Testis (tissue), 3 donors: ENCODE measurements around the gene KIF26B. TPM values are rescaled to one million over a fixed set of nuclear protein-coding genes. Genes with fewer than 3 reads are reported as not detected.

Experiments used
- DNase-seq: peaks from one replicate; pipeline ENCODE4 v3.0.0-alpha.2; 2019
- H3K27ac ChIP-seq, 2 donors: fragments of 200-600 bp; sonication (generic); one replicate each; pipeline ENCODE4 v1.5.1; 2019
- H3K27me3 ChIP-seq: fragments of 200-600 bp; sonication (generic); one replicate; pipeline ENCODE4 v1.5.1; 2019
- H3K36me3 ChIP-seq: fragments of 200-600 bp; sonication (generic); one replicate; pipeline ENCODE4 v1.5.1; 2017; ENCODE audit warnings: low read depth; ENCODE audit errors: missing control alignments
- H3K4me1 ChIP-seq: fragments of 200-600 bp; sonication (generic); one replicate; pipeline ENCODE4 v1.5.1; 2019
- H3K4me3 ChIP-seq, 2 donors: fragments of 200-600 bp; sonication (generic); one replicate each; pipeline ENCODE4 v1.5.1; 2017 to 2019
- H3K9me3 ChIP-seq: fragments of 200-600 bp; sonication (generic); one replicate; pipeline ENCODE4 v1.5.1; 2017
- POLR2A ChIP-seq: fragments of 450-650 bp; IDR thresholded peaks from one replicate; pipeline ENCODE4 v1.6.1; 2017; ENCODE audit warnings: antibody characterized with exemption, mild to moderate bottlenecking, moderate library complexity
- WGBS, 2 donors: methylation state at CpG; one replicate each; pipeline ENCODE4 v1.1.5; 2018; 5-methylcytosine and 5-hydroxymethylcytosine counted together
- intact Hi-C: fragments of 100-400 bp; cut with DNase I; formaldehyde crosslinking; loops from one replicate; pipeline ENCODE4 v1.15.1; 2023; ENCODE audit warnings: low total_unique reads
- polyA plus RNA-seq: library from polyadenylated mRNA; stranded (reverse); fragments of 350-450 nt; fragmentation: Illumina TruSeq; extraction: RNeasy Lipid Tissue Mini Kit (QIAGEN cat#74804); gene quantifications from one replicate; pipeline ENCODE4 v1.2.3, GENCODE V29; 2014; ENCODE audit warnings: low read depth, low replicate concordance; ENCODE audit not compliant: insufficient read depth
- total RNA-seq, 2 donors: library from RNA; depleted of rRNA; stranded (reverse); fragments of >200 nt; gene quantifications; one replicate each; pipeline ENCODE4 v1.2.3, GENCODE V29; 2016
- TF ChIP-seq, protein P1 (sequence below), 3 experiments: fragments of 450-650 bp in 2 of 3; fragments of 200-600 bp in 1 of 3; sonication (generic) in 1 of 3; IDR thresholded peaks; one replicate each; pipeline ENCODE4 v1.5.1; 2016 to 2019; ENCODE audit warnings: antibody characterized with exemption in 3 of 3, mild to moderate bottlenecking in 2 of 3, moderate library complexity in 1 of 3

Gene KIF26B
- total and polyA plus RNA-seq, 3 donors from 2014 or later: 3.0 to 4.8 (median 3.1) TPM

DNA sequence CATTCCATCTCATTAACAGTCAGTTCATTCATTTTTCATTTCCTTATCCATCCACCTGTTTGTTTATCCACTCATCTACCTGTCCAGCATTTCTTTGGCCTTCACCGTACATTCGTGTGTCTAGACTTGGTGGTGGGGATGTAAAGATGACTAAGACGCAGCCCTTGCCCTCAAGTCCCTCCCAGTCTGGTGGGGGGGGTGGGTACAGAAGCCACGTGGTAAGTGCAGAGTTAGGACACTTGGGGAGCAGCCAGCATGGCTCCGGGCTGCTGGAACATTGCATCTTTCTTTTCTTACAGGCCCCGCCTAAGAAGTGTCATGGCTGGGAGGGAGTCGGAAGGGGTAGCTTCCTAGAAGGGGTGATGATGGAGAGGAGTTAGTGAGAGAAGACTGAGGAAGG, 17.2 kb downstream of the KIF26B start:
- WGBS, 2 donors: 65 to 66% methylated on average over 7 of the region's 7 CpGs
- no peak overlapping the region for H3K27ac ChIP-seq
- H3K4me1 ChIP-seq: no peaks in the 10 kb centered on the region

DNA sequence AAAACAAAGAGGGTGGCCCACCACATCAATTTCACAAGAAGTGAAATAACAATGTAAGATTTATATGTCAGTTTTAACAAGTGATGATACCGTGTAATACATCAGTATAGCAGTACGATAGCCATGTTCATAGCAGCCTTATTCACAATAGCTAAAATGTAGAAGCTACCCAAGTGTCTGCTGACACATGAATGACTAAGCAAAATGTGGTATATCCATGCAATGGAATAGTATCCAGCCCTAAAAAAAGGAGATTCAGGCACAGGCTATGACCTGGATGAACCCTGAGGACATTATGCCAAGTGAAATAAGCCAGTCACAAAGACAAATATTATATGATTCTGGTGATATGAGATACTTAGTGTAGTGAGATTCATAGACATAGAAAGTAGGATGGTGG, 18.0 kb downstream of the KIF26B start:
- H3K4me1 ChIP-seq: no peaks in the 10 kb centered on the region
- no peak overlapping the region for H3K27ac ChIP-seq
- no peak overlapping the region for H3K4me3 ChIP-seq
- WGBS, 2 donors: 97 to 99% methylated on average over 2 of the region's 2 CpGs
- no peak for TF ChIP-seq POLR2A
- no peaks in the 10 kb centered on the region for H3K9me3 ChIP-seq
- no peak for DNase-seq
- H3K36me3 ChIP-seq: no peaks in the 10 kb centered on the region
- no peaks in the 10 kb centered on the region for H3K27me3 ChIP-seq
- intact Hi-C loops: no loop called here

More for the DNA sequence above, 17.2 kb downstream of the KIF26B start:
- intact Hi-C loops: no loop called here
- DNase-seq: no peak
- TF ChIP-seq, protein P1, sequence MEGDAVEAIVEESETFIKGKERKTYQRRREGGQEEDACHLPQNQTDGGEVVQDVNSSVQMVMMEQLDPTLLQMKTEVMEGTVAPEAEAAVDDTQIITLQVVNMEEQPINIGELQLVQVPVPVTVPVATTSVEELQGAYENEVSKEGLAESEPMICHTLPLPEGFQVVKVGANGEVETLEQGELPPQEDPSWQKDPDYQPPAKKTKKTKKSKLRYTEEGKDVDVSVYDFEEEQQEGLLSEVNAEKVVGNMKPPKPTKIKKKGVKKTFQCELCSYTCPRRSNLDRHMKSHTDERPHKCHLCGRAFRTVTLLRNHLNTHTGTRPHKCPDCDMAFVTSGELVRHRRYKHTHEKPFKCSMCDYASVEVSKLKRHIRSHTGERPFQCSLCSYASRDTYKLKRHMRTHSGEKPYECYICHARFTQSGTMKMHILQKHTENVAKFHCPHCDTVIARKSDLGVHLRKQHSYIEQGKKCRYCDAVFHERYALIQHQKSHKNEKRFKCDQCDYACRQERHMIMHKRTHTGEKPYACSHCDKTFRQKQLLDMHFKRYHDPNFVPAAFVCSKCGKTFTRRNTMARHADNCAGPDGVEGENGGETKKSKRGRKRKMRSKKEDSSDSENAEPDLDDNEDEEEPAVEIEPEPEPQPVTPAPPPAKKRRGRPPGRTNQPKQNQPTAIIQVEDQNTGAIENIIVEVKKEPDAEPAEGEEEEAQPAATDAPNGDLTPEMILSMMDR (IDR thresholded peaks at IDR 0.05): no peak
- TF ChIP-seq POLR2A: no peak
- Histone ChIP-seq H3K27me3 (no peaks in the 10 kb centered on the region), H3K9me3 (no peaks in the 10 kb centered on the region), H3K36me3 (no peaks in the 10 kb centered on the region), H3K4me3 (no peak overlapping the region)

DNA sequence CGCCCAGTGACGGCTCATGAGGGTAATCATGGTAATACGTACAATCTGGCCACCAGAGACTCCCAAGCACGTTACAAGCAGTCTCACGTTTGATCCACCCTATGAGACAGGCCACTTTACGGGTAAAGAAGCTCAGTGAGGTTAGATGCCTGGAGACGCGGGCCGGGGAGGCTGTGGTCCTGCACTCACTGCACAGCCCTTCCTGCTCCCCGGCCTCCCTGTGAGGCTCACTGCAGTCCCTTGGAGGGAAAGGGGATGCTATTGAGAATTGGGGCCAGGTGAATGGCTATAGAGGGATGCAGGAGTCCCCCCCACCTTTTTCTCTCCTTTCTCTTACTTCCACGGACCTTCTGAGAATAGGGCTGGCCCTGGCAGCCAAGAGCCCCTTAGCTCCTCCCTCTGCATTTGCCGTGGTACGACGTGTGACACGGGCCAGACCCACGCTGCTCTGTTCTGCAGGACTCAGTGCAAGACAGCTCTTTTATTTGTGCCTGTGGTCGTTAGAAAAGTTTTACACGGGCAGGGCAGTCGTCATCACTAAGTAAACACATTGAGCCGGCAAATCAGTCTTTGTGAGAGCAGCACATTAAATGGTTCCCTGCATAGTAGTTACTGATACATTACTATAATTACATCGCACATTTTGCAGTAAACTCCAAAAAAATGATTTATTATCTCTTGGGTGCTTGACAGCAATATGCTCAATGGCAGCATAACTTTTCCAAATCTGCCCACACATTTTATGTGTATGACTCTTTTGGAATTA, 18.8 kb downstream of the KIF26B start:
- no peaks in the 10 kb centered on the region for H3K27me3 ChIP-seq
- H3K4me1 ChIP-seq: no peaks in the 10 kb centered on the region
- WGBS, 2 donors: 65% methylated on average over 16 to 21 of the region's 21 CpGs
- TF ChIP-seq, protein P1 (IDR thresholded peaks at IDR 0.05): no peak
- TF ChIP-seq POLR2A: no peak
- H3K27ac ChIP-seq: no peak overlapping the region
- intact Hi-C loops: no loop called here
- no peak overlapping the region for H3K4me3 ChIP-seq
- no peak for DNase-seq
- no peaks in the 10 kb centered on the region for H3K36me3 ChIP-seq
- no peaks in the 10 kb centered on the region for H3K9me3 ChIP-seq

DNA sequence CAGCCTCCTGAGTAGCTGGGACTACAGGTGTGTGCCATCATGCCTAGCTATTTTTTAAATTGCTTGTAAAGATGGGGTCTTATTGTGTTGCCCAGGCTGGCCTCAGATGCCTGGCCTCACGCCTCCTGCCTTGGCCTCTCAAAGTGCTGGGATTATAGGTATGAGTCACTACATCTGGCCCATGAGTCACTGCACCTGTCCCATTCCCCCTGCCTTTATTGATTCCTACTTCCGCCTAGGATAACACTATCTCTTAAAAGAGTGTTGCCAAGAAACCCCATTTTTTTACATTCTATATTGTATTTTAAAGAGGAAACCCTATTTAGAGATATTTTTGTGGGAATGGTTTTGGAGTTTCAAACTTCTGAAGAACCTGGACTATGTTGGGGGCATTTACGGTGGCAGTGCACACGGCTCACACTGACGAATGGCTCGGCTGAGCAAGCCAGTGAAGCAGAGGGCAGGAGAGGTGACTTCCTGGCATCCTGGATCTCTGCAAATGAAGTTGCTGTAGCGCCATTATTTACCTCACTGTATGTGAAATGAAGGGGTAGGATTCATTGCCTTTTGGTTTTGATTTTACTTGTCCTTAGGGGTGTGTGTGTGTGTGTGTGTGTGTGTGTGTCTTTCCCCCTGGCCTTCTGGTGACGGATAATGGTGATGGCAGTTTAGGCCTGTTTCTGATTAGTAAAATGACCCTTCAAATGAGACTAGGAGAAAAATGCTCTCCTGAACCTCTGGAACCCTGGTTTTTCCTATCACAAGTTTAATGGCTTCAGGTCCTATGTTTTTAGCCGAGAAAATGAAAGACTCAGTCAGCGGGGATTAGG, 22.5 kb downstream of the KIF26B start:
- Histone ChIP-seq H3K27me3 (no peaks in the 10 kb centered on the region), H3K27ac (no peak overlapping the region), H3K9me3 (no peaks in the 10 kb centered on the region), H3K4me1 (no peaks in the 10 kb centered on the region), H3K36me3 (no peaks in the 10 kb centered on the region), H3K4me3 (no peak overlapping the region)
- no peak for DNase-seq
- intact Hi-C loops: no loop called here
- TF ChIP-seq, protein P1 (IDR thresholded peaks at IDR 0.05): no peak
- no peak for TF ChIP-seq POLR2A
- WGBS, 2 donors: 87 to 90% methylated on average over 10 of the region's 10 CpGs

DNA sequence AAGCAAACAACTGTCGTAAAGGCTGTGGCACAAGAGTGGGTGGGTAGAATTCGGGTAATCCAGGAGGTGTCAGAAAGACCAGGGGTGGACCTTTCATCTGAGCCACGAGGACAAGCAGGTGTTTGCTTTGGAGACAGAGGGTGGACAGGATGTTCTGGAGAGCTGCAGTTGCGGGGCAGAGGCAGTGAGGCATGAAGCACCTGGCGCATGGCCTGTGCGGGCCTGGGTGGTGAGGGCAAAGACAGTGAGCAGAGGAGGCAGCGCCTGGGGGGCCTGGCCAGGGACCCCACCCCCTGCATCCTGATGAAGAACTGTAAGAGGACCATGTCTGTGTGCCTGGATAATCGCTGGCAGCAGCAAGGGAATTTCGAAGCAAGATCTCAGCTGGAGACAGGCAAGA, 24.9 kb downstream of the KIF26B start:
- Histone ChIP-seq H3K4me1 (no peaks in the 10 kb centered on the region), H3K36me3 (no peaks in the 10 kb centered on the region), H3K9me3 (no peaks in the 10 kb centered on the region), H3K27me3 (no peaks in the 10 kb centered on the region), H3K4me3 (no peak overlapping the region), H3K27ac (no peak overlapping the region)
- WGBS, 2 donors: 71 to 72% methylated on average over 9 of the region's 9 CpGs
- intact Hi-C loops: no loop called here
- TF ChIP-seq, protein P1 (IDR thresholded peaks at IDR 0.05): no peak
- no peak for TF ChIP-seq POLR2A
- DNase-seq: no peak
